GM19043 (cell line): ENCODE results near the gene RGMA.
A peak's percentile ranks its signal among the peaks of the same experiment; 100 is the strongest.
"Not testable (repeated sequence)": the region's sequence is repeated elsewhere in the genome, so short reads cannot be mapped to it uniquely, and the experiment has no call there.

ENCODE experiments used
- ATAC-seq: cut with Tn5 transposase; IDR thresholded peaks from one replicate; pipeline ENCODE4 v1.9.1; 2021; ENCODE audit warnings: low read depth; ENCODE audit not compliant: unreplicated experiment

The RGMA gene

GRCh38 chr15:93036951-93037819, 51.8 kb downstream of the RGMA start:
- ATAC-seq = no peak

GRCh38 chr15:93035953-93036810, 52.8 kb downstream of the RGMA start:
- ATAC-seq = peak; percentile 77

GRCh38 chr15:93035092-93035915, 53.7 kb downstream of the RGMA start:
- no peak for ATAC-seq

GRCh38 chr15:93034512-93034911, 54.5 kb downstream of the RGMA start:
- no peak for ATAC-seq

GRCh38 chr15:93033434-93034045, 55.5 kb downstream of the RGMA start:
- ATAC-seq = no peak

GRCh38 chr15:93032515-93033206, 56.4 kb downstream of the RGMA start:
- ATAC-seq = not testable (repeated sequence)

- not testable (repeated sequence) for ATAC-seq
Observed at GRCh38 chr15:93031557-93032384, 57.2 kb downstream of the RGMA start.

- no peak for ATAC-seq
Observed at GRCh38 chr15:93031103-93031464, 57.9 kb downstream of the RGMA start.

GRCh38 chr15:93030430-93031102, 58.4 kb downstream of the RGMA start:
- peak; percentile 86 for ATAC-seq

- no peak for ATAC-seq
Observed at GRCh38 chr15:93029836-93030429, 59.1 kb downstream of the RGMA start.

GRCh38 chr15:93029214-93029835, 59.7 kb downstream of the RGMA start:
- ATAC-seq = no peak

- ATAC-seq = no peak
Observed at GRCh38 chr15:93028632-93029213, 60.3 kb downstream of the RGMA start.

GRCh38 chr15:93028111-93028631, 60.8 kb downstream of the RGMA start:
- no peak for ATAC-seq

GRCh38 chr15:93027413-93027812, 61.6 kb downstream of the RGMA start:
- ATAC-seq = no peak

GRCh38 chr15:93026380-93026817, 62.6 kb downstream of the RGMA start:
- ATAC-seq = no peak

- no peak for ATAC-seq
Observed at GRCh38 chr15:93025625-93025982, 63.4 kb downstream of the RGMA start.
